HG03354 (cell line): ENCODE data around the gene HHATL.

Experiments
- ATAC-seq: cut with Tn5 transposase; IDR thresholded peaks from one replicate; pipeline ENCODE4 v1.9.1; 2021; ENCODE audit warnings: mild to moderate bottlenecking; ENCODE audit not compliant: unreplicated experiment, poor library complexity, severe bottlenecking

HHATL gene

DNA sequence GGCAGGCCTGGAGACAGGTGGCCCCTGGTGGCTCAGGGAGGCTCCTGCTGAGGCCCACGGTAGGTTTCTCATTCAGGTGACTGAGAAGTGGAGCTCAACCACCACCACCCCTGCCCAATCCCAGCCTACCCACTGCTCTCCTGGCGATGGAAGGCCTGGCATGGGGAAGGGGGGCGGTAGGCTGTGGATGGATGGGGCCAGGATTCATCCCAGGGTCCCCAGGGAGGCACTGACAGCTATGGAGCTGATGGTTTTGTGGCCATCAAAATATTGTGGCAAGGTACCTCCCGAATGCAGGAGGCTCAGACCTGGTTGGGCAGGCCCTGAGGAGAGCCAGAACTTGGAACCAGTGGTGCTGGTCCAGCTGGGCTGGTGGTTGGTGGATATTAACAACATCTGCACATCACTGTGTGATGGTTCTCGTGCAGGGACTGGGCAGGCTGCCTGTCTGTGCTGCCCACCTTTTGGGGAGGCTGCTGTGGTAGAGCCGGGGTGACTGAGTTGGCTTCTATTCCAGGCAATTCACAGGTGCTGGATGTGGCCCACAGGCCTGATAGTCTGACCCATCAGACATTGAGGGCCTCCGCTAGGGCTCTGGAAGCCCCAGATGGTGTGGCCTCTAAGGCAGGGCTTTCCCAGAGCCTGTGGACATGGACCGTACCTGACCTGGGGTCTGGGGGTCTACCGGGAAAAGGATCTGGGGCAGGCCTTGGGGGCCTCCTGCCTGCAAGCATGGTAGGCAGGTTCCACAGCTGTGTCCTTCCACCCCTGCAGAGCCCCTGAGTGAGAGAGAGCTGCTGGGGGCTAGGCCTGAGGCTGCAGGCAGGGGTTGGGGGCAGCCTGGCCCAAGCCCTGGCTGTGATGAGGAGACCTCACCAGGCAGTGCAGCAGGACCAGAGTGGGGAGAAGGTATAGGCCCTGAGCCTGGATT lies 45.7 kb downstream of the HHATL start:
- no peak for ATAC-seq

DNA sequence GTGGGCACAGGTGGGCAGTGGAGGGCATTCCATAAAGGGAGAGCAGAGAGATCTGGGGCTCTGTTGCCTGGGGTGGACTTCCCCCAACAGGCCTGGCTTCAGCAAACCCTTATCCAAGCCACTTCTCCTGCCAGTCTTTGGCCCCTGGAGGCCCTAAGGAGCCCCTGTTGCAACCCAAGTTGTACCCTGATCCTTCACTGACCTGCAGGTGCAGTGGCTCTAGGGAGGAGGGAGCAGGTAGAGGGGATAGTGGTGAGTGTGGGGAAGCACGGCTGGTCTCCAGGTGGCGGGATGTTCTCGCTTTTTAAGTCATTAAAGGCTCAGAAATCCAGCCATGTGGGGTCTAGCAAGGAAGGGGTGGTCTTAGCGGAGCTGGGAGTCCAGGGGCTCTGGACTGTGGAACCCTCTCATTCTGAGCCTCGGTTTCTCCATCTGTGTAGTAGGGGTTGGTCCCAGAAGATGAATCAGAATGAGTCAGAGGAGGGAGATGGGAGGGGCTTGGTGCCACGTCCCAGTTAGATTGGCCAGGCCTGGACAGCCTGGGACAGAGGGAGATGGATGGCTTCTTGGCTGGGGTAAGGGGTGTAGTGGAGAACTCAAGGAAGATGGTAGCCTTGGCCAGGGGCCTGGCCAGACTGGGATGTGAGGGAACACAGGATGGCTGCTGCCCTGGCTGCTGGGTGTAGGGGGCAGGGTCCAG lies 46.5 kb downstream of the HHATL start:
- no peak for ATAC-seq

DNA sequence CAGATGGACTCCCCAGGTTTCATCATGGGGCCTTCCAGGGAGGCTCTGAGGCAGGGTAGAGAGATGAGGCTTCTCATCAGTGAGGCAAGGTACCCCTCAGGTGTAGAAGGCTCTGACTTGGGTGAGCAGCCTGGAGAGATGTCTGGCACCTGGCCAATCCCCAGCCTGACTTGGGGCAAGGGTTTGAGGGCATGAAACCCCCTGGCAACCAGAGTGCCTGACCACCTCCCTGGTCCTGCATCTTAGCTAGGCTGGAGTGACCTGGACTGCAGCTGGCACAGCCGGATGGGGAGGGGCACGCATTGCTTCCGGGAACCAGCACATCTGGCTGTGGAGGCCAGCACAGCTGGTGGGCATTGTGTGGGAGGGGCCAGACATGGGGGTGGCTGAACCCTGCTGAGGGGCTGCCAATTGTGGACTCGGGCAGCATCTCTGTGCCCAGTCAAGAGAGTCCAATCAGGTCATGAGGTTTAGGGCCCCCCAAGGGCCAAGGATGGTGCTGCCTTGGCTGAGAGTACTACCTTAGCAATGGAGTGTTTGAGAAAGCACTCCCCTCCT lies 47.2 kb downstream of the HHATL start:
- no peak for ATAC-seq

DNA sequence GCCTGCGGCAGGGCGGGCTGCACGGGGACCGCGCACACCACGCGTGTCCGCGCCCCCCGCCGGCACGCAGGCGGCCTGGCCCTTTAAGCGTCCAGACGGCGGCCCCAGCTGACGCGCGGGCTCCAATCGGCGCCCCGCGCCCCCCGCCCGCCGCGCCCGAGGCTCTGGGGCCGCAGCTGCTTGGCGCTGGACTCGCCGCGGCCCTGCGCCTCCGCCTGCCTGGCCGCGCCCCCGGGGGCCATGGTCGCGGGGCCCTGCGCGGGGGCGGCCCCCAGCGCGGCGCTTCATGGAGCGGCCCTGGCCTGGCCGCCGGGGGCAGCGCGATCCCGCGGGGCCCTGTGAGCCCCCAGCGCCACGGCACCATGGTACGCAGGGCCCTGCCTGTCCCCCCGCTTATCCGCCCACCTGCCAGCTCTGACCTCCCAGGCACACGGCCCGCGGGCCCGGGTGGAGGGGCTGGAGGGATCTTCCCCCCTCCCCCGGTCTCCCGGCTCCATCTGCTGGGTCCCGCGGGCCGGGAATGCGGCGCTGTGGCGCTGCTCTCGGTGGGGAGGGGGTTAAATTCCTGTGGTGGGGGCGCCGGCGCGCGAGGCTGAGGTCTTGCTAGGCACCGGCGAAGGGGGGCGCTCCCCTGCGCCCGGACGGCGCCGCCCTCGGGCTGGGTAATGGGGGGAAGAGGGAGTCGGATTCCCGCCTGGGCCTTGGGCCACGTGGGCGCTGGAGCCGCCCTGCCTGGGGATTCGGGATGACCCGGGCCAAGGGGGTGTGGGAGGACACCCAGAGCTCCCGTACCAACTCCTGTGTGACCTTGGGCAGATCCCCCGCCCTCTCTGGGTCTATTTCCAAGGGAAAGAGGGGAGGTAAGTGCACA lies 48.0 kb downstream of the HHATL start:
- peak; percentile 26 for ATAC-seq

DNA sequence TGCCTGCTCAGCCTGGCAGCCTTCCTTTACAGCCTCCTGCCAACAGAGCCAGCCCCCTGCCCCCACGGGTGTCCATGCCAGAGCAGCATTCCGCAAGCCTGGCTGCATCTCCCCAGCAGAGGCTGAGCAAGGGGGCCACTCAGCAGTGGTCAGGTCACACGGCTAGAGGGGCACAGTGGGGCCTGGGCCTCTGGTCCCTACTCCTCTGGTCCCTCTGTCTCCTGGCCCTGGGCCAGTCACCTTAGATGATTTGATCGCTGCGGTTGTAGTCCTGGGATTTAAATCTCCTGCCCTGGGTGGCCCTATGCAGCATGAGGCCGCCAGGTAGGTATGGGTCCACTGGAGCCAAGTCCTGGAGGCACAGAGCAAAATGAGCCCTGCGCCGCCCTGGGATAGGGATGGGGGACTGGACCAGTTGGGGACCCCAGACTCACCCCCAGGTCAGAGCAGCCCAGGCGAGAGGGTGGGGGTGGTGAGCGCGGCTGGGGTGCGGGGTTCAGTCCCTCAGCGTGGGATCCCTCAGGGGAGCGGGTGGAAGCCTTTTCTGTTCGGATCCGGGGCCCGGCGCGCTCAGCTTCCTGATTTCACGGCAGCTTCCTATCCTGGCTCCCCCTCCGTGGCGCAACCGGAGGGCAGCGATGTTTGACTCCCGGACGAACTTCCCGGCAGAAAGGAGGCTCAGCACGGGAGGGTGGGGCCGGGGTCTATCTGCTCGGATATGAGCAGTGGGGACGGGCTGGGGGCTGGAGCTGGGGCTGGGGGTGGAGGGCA lies 48.9 kb downstream of the HHATL start, which contains the start of gene ZBTB47:
Gene ZBTB47, plus strand, starts transcription at position 138 of the 771 bp plus-strand sequence. CDS start 4,659 bp downstream, outside the sequence.
- ATAC-seq, result no peak

DNA sequence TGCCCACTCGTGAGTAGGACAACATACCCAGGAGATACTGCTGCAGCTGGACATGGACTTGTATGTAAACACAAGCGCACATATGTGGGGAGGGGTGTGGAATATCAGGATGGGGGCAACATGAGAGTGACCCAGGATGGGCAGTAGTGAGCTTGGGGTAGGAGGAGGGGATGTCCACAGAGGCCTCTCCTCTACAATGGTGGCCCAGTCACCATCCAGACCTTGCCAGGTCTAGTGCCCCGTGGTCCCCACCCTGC lies 49.4 kb downstream of the HHATL start:
- ATAC-seq, result no peak

DNA sequence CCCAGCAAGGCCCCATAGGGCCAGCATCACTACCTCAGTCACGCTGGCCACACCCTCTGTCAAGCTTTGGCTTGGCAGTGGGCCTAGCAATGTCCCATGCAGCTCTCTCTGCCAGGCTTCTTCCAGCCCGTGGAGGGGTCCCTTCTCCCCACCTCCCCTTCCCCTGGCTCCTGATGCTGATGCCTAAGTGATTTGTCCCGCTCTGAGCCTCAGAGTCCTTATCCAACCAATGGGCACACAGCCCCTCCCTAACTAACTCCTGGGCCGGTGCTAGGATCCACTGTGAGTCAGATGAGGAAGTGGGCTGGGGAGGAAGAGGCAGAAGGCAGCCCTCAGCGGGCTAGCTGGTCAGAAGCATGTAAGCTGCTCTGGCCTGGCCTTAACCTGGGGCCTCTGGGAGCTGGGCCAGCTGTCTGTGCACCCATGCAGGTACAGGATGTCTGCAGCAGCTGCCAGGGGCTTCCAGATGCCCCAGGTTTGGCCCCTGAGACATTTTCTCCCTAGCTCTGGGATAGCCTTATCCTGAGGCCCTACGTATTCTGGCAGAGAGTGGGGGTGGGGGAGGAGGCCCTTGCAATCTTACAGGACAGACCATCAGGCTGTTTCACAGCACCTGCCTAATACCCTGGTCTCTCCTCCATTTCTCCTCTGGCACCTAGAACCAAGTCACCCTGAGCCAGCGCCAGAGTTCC lies 49.8 kb downstream of the HHATL start:
- peak; percentile 74 for ATAC-seq

DNA sequence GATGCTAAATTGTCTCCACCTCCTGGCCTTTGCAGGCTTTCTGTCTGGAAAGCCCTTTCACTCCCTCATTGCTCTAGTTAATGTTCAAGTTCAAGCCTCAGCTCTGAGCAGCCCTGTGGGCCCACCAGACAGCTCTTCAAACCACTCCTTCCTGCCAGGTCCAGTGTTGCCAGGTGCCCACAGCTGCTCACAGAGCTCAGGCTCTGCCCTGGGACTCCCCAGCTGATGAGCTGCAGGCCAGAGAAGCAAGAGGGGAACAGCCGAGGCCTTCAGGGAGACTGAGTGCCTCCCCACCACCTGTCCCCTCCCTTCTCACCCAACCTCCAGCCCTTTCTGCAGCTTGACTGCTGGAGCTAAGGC lies 50.4 kb downstream of the HHATL start:
- ATAC-seq, result no peak

DNA sequence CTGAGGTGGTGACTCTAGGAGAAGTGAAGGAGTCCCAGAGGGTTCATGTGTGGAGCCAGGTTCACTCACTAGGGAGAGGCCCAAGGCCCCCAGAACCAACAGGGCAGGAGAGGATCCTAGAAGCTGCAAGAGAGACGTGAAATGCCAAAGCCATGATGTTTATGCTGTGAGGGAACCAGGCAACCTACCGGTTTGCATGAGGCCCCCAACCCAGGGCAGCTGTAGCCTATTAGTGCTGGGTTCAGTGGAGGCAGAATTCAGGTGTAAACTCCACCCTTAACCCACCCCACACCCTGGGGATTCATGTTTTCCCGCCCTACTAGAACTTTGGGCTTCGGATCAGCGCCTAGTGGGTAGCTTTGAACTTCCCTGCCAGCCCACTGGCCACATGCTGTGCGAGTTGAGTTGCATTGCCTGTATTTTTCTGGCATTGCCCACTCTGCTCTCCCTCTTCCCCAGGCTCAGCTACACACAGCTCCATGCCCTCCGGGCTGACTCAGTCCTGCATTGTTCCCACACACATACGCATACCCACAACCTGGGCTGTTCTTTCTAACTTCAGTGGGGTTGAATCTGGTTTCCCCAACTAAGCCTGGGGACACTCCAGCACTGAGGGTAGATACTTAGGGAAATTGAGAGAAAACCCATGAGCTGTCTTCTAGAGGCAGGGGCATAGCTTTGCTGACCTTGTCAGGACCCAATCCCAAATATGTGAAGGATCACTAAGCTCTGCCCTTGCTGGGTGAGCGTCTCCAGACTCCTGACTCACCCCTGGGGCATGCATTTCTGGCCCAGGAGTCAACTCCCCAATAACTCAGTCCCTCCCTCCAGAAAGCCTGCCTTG lies 51.1 kb downstream of the HHATL start:
- ATAC-seq, result no peak

DNA sequence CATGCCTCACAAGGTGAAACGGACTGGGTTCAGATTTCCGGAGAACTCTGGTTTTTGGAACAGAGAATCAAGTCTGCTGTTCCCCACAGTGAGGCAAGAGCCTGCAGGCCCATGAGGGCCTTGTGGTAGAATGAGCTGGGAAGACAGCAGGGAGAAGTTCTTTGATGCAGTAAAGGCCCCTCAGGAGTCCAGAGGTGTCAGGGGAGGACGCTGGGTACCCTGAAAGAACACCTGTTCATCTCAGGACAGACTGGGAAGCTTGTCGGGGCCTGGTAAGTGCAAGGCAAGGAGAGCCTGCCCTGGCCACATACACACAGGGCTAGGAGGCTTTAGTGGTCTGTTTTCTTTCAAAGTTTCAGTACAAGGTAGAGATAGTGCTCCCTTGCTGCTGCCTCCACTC lies 52.8 kb downstream of the HHATL start:
- ATAC-seq, result no peak

DNA sequence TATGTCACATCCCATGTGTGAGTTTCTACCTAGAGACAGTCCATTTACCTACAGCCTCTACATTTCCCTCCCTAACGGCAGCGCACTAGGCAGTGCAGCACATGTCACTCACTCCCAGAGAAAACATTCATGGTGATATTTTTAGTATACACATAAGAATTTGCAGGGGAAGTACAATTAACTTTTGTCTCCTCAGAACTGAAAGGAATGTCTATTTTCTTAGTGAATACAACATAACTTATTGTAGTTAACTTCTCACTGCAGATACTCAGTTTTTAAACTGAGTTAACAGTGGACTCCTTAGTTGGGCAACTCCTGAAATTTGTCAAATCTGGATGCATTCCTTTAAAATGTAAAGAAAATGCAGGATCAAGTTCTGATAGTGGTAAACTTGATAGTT lies 53.6 kb downstream of the HHATL start:
- no peak for ATAC-seq

DNA sequence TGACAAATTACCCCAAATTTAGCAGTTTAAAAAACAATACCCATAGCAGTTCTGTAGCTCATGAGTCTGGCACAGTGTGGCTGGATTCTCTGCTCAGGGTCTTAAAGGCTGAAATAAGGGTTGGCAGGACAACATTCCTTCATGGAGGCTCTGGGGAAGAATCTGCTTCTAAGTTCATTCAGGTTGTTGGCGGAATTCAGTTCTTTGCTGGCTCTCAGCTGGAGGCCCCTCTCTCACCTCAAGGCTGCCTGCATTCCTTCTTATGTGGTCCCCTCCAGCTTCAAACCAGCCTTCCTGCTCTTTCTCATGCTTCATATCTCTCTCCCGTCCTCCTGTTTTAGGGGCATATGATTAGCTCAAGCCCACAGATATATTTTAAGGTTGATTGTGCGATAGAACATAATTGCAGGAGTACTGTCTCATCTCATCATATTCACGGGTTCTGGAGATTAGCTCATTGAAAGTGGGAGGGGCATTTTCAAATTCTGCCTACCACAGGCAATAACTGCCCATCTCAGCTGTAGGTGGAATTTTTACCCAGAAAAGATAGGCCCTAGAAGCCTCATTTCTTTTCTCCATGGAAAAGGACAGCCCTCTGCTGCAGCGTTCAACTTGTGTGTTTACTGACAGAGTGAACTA lies 54.7 kb downstream of the HHATL start:
- ATAC-seq, result no peak
